Stomach smooth muscle (tissue), 2 donors: Measurements from ENCODE around the gene DRC7.

Source experiments
- H3K27ac ChIP-seq: one replicate; pipeline ENCODE4 v1.7.0; 2013; ENCODE audit warnings: mild to moderate bottlenecking, low read length, inconsistent platforms
- H3K27me3 ChIP-seq, 2 donors: one replicate each; pipeline ENCODE4 v1.7.0; 2013; ENCODE audit warnings: low read length in 2 of 2; ENCODE audit not compliant: insufficient read depth in 2 of 2, control insufficient read depth in 1 of 2
- H3K36me3 ChIP-seq, 2 donors: one replicate each; pipeline ENCODE4 v1.7.0; 2013; ENCODE audit warnings: low read length in 2 of 2; ENCODE audit not compliant: control insufficient read depth in 2 of 2, insufficient read depth in 2 of 2
- H3K4me1 ChIP-seq: one replicate; pipeline ENCODE4 v1.7.0; 2013; ENCODE audit warnings: low read length; ENCODE audit not compliant: control insufficient read depth, insufficient read depth
- H3K4me3 ChIP-seq, 2 donors: one replicate each; pipeline ENCODE4 v1.7.0; 2013; ENCODE audit warnings: low read length in 2 of 2
- H3K9ac ChIP-seq, 2 donors: one replicate each; pipeline ENCODE4 v1.7.0; 2013; ENCODE audit warnings: low read length in 2 of 2, mild to moderate bottlenecking in 1 of 2
- H3K9me3 ChIP-seq, 2 donors: one replicate each; pipeline ENCODE4 v1.7.0; 2013; ENCODE audit warnings: low read length in 2 of 2; ENCODE audit not compliant: control insufficient read depth in 2 of 2
- donor health status: healthy.
- donor health status: Pancreatic carcinoma.

DRC7 gene

DNA sequence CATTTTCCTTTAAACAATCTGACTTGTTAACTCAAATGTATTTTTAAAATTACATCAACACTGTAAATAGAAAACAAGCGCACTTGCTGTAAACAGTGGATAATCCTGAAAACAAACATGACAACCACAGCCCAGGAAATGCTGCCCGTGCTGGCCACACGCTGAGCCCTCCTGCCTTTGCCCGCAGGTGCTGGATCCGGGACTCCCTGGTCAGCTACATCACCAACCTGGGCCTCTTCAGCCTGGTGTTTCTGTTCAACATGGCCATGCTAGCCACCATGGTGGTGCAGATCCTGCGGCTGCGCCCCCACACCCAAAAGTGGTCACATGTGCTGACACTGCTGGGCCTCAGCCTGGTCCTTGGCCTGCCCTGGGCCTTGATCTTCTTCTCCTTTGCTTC is 33.1 kb upstream of the DRC7 start:
- Histone ChIP-seq H3K4me1 (no peaks in the 10 kb centered on the region), H3K27me3 (no peaks in the 10 kb centered on the region), H3K9ac (no peak overlapping the region), H3K9me3 (no peaks in the 10 kb centered on the region), H3K4me3 (no peak overlapping the region), H3K36me3 (no peaks in the 10 kb centered on the region), H3K27ac (no peak overlapping the region)

DNA sequence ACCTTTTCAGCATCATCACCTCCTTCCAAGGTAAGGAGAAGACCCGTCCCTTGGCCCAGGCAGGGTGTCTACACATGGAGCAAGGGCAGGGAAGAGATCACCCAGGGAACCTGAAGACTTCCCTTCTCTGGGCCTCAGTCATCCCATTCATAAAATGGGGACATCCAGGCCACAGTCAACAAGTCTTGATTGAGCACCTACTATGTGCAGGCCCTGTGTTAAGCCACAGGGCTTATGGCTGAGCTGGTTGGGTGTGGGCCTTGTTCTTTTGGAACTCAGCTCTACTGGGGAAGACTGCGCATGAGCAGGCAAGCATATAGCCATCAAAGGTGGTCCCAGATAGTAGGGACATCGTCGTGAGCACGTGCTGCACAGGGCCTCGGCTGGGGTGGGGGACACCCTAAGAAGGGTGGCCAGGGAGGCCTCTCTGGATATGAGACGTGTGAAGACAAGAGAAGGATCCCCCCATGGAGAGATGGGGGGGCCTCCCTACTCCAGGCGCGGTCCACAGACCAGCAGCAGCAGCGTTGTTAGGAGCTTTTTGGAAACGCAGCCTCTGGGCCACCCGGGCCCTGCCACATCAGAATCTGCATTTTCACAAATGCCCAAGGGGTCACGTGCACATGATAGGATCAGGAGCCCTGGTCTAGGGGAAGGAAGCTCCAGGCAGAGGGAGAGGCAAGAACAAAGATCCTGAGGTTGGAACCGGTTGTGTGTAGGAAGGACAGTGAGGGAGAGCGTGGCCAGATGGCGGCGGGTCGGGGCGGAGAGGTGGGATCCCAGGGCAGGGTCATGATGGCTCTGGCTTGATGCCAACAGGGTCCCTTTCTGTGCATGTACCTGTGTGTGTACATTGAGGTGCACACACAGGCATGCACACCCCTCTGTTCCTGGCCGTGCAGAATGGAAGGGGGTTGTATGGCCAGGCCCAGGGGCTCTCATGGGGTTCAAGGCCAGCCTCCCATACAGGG is 32.4 kb upstream of the DRC7 start:
- Histone ChIP-seq H3K4me1 (no peaks in the 10 kb centered on the region), H3K27me3 (no peaks in the 10 kb centered on the region), H3K9ac (no peak overlapping the region), H3K9me3 (no peaks in the 10 kb centered on the region), H3K4me3 (no peak overlapping the region), H3K27ac (no peak overlapping the region), H3K36me3 (no peaks in the 10 kb centered on the region)

DNA sequence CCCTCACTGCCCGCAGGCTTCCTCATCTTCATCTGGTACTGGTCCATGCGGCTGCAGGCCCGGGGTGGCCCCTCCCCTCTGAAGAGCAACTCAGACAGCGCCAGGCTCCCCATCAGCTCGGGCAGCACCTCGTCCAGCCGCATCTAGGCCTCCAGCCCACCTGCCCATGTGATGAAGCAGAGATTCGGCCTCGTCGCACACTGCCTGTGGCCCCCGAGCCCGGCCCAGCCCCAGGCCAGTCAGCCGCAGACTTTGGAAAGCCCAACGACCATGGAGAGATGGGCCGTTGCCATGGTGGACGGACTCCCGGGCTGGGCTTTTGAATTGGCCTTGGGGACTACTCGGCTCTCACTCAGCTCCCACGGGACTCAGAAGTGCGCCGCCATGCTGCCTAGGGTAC is 31.2 kb upstream of the DRC7 start:
- no peak overlapping the region for H3K4me3 ChIP-seq
- no peaks in the 10 kb centered on the region for H3K9me3 ChIP-seq
- no peaks in the 10 kb centered on the region for H3K27me3 ChIP-seq
- H3K27ac ChIP-seq, result no peak overlapping the region
- no peaks in the 10 kb centered on the region for H3K36me3 ChIP-seq
- no peaks in the 10 kb centered on the region for H3K4me1 ChIP-seq
- H3K9ac ChIP-seq, result no peak overlapping the region

DNA sequence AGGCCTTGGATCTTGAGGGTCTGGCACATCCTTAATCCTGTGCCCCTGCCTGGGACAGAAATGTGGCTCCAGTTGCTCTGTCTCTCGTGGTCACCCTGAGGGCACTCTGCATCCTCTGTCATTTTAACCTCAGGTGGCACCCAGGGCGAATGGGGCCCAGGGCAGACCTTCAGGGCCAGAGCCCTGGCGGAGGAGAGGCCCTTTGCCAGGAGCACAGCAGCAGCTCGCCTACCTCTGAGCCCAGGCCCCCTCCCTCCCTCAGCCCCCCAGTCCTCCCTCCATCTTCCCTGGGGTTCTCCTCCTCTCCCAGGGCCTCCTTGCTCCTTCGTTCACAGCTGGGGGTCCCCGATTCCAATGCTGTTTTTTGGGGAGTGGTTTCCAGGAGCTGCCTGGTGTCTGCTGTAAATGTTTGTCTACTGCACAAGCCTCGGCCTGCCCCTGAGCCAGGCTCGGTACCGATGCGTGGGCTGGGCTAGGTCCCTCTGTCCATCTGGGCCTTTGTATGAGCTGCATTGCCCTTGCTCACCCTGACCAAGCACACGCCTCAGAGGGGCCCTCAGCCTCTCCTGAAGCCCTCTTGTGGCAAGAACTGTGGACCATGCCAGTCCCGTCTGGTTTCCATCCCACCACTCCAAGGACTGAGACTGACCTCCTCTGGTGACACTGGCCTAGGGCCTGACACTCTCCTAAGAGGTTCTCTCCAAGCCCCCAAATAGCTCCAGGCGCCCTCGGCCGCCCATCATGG is 30.5 kb upstream of the DRC7 start:
- H3K4me3 ChIP-seq, result no peak overlapping the region
- H3K36me3 ChIP-seq, result no peaks in the 10 kb centered on the region
- H3K4me1 ChIP-seq, result no peaks in the 10 kb centered on the region
- H3K9ac ChIP-seq, result no peak overlapping the region
- H3K9me3 ChIP-seq, result no peaks in the 10 kb centered on the region
- H3K27ac ChIP-seq, result no peak overlapping the region
- no peaks in the 10 kb centered on the region for H3K27me3 ChIP-seq

DNA sequence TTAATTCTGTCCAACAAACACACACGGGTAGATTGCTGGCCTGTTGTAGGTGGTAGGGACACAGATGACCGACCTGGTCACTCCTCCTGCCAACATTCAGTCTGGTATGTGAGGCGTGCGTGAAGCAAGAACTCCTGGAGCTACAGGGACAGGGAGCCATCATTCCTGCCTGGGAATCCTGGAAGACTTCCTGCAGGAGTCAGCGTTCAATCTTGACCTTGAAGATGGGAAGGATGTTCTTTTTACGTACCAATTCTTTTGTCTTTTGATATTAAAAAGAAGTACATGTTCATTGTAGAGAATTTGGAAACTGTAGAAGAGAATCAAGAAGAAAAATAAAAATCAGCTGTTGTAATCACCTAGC is 30.0 kb upstream of the DRC7 start:
- Histone ChIP-seq H3K4me3 (no peak overlapping the region), H3K36me3 (no peaks in the 10 kb centered on the region), H3K27ac (no peak overlapping the region), H3K9me3 (no peaks in the 10 kb centered on the region), H3K4me1 (no peaks in the 10 kb centered on the region), H3K9ac (no peak overlapping the region), H3K27me3 (no peaks in the 10 kb centered on the region)

DNA sequence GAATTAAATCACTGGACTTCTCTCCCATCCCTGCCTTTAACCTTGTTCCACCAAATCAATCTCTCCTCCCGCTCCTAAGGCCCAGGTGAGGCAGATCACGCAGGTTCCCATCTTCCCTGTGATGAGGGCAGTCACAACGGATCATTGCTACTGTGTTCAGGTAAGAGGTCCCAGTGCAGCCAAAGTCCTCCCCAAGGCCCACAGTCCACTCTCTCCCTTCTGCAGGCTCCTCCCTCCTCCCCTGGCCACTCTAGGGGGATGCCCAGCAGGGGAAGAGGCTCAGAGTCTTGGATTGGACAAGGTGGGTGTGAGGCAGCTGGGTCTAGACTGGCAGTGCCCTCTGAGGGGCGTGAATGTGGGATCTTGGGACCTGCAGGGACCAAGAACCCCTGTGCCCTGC is 29.1 kb upstream of the DRC7 start:
- Histone ChIP-seq H3K9ac (no peak overlapping the region), H3K9me3 (no peaks in the 10 kb centered on the region), H3K36me3 (no peaks in the 10 kb centered on the region), H3K27ac (no peak overlapping the region), H3K27me3 (no peaks in the 10 kb centered on the region), H3K4me1 (no peaks in the 10 kb centered on the region), H3K4me3 (no peak overlapping the region)

DNA sequence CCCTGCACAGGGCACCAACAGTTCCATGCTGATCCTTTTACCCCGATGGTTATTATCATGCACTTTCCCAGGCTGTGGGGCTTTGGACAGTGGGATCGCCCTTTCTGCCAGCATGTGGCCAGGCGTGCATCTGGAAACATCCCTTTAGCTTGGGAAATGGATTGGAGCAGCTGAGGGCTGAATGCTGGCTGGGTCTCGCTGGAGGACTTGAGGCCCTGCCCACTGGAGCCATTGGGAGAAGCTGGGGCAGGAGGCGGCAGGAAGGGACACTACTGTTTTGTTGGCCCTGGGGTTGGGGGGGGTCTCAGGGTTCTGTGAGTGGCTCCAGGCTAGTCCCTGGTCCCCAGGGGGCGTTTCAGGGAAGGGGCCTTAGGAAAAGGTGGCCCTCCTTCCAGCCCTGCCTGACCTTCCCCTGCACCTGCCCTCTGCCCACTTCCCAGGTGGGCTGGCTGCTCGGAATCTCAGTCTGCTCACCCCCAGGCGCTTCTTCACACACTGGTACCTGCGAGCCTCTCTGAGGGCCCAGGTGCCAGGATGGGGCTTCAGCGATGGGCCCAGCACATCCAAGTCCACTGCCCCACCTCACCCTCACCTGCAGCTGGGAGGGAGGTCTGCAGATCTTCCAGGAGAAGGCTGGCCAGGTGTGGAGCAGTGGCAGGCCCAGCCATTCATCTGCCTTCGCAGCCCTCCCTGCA is 28.1 kb upstream of the DRC7 start:
- Histone ChIP-seq H3K36me3 (no peaks in the 10 kb centered on the region), H3K4me1 (no peaks in the 10 kb centered on the region), H3K9ac (no peak overlapping the region)

DNA sequence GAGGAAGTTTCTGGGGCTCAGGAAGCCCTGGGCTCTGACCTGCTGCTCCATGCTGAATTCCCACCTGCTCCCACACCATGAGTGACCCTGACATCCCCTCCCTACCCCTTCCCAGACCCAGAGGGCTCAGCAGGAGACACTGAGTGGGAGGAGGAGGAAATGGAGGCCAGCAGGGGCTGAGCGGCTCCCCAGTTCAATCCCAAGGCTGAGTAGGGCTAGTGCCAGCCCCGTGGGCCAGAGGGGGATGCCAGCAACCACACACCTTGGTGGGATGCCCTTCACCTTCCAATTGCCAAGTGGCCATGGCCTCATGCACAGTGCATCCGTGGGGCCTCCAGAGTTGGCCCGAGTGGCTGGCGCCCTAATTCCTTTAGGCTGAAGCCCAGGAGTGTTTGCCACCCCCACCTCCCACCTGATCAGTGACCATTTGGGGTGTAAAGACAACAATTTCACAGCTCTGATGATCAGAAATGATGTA is 27.5 kb upstream of the DRC7 start:
- H3K4me3 ChIP-seq, result no peak overlapping the region
- H3K27me3 ChIP-seq, result no peaks in the 10 kb centered on the region
- H3K36me3 ChIP-seq, result no peaks in the 10 kb centered on the region
- no peak overlapping the region for H3K9ac ChIP-seq
- no peaks in the 10 kb centered on the region for H3K9me3 ChIP-seq
- no peaks in the 10 kb centered on the region for H3K4me1 ChIP-seq
- no peak overlapping the region for H3K27ac ChIP-seq

More for the DNA sequence above, 28.1 kb upstream of the DRC7 start:
- no peak overlapping the region for H3K27ac ChIP-seq
- no peak overlapping the region for H3K4me3 ChIP-seq
- no peaks in the 10 kb centered on the region for H3K27me3 ChIP-seq
- no peaks in the 10 kb centered on the region for H3K9me3 ChIP-seq

DNA sequence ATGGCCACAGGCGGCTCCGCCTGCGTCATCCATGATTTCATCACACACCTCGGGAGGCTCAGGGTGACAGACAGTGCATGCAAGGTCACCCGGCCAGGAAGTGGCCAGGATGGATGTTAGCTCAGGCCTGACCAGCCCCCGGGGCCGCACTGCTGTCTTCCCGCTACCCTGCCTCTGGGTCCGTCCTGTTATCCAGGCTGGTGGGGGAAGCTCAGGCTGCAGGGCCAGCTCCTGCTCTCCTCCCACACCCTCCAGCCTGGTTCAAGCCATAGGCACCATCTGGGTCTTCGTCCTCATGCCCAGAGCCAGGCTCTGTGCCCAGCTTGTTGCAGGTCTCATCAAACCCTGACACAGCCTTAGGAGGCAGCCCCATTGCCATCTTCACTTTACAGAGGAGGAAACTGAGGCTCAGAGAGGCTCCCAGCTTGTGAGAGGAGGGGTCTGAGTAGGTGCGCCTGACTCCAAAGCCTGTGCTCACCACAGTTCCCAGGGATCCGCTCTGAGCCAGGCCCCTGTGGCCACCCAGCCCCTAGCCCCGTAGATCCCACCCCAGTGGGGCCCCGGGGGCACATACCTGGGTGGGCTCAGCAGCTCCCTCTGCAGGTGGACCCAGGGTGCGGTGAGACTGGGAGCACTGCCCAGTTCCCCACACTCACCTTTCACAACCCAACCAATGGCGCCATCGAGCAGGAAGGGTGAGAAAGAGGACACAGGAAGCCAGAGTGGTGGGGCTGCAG is 26.9 kb upstream of the DRC7 start:
- no peaks in the 10 kb centered on the region for H3K9me3 ChIP-seq
- H3K36me3 ChIP-seq, result no peaks in the 10 kb centered on the region
- H3K4me3 ChIP-seq, result no peak overlapping the region
- no peaks in the 10 kb centered on the region for H3K4me1 ChIP-seq
- H3K27me3 ChIP-seq, result no peaks in the 10 kb centered on the region
- no peak overlapping the region for H3K9ac ChIP-seq
- no peak overlapping the region for H3K27ac ChIP-seq

DNA sequence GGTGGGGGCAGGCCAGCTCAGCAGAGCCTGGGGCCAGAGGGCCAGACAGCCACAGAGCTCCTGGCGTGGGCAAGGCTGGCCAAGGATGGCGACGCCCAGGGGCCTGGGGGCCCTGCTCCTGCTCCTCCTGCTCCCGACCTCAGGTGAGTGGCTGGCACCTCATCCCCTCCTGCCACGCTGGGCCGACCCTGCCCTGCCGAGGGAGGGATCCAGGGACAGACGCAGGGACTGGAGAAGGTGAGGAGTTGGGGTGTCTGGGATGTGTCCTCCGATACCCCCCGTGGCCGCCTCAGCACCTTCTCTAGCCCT is 26.4 kb upstream of the DRC7 start, which contains the start of gene ADGRG3:
Gene ADGRG3 (plus strand): TSS at position 44 of the 309 bp plus-strand sequence. CDS start 42 bp downstream, at position 86.
- Histone ChIP-seq H3K9ac (no peak within 1 kb of the TSS), H3K4me3 (no peak within 1 kb of the TSS), H3K9me3 (no peaks in the 10 kb centered on the region), H3K36me3 (no peaks in the 10 kb centered on the region), H3K27ac (no peak within 1 kb of the TSS), H3K27me3 (no peaks in the 10 kb centered on the region), H3K4me1 (no peaks in the 10 kb centered on the region)
